GM19438 (cell line): ENCODE results near the gene TLR5.

Experiments used
- ATAC-seq: cut with Tn5 transposase; IDR thresholded peaks from one replicate; pipeline ENCODE4 v1.9.1; 2021; ENCODE audit warnings: low read depth; ENCODE audit not compliant: unreplicated experiment

Gene TLR5

DNA sequence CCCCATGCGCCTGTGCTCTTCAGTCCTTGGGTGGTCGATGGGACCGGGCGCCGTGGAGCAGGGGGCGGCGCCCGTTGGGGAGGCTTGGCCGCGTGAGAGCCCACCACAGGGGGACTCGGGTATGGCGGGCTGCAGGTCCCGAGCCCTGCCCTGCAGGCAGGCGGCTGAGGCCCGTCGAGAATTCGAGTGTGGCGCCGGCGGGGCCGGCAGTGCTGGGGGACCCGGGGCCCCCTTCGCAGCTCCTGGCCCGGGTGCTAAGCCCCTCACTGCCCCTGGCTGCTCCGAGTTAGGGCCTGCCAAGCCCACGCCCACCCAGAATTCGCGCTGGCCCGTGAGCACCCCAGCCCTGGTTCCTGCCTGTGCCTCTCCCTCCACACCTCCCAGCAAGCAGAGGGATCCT, 26.1 kb downstream of the TLR5 start:
- ATAC-seq, result no peak

DNA sequence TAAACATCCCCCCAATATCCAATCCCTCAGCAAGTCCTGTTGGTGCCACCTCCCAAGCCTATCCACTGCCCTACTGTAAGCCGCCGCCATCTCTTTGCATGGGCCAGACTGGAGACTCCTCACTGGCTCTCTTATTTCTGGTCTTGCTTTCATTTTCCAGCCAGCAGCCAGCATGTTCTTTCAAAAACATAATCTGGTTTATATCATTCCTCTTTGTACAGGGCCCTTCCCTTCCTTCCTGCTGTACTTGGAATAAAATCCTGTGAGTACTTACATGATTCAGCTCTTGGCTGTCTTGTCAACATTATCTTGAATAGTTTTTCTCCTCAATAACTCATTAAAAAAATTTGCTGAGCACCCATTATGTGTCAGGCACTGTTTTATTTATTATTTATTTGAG, 28.2 kb downstream of the TLR5 start:
- no peak for ATAC-seq

DNA sequence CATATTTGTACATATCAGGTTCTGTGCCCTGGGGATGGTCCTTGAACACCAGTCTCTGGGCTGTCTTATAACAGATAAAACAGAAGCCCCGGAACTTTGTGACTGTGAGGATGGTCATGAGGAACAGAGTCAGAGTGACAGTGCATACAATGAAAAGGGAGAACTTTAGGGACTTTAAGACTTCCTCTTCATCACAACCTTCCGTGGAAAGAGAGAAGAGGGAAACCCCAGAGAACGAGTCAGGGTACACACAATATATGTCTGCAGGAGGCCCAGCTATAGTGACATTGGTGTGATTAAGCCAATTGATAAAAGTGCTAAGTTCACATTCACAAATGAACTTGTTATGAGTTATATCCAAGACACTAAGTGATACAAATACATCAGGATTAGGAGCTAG, 32.1 kb downstream of the TLR5 start:
- ATAC-seq, result no peak

DNA sequence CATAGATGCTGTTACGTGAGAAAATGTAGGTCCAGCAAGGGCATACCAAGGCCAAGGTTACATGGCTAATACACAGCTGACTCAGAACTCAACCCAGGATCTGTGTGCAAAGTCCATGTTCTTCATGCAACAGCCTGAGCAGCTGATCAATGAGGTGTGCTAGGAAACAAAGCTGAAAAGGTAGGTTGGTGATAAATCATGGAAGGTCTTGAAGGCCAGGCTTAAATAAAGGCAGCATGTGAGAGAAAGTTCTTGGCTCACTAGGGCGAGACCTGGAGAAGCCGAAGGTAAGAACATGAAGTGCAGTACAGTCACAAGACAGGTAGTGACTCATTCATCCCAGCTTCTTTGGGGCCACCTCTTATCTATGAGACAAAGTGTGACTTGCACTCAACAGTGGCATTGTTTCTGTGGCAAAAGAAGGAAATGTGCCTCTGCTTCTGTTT, 33.4 kb downstream of the TLR5 start:
- no peak for ATAC-seq

- ATAC-seq, result no peak
These were observed 36.2 kb downstream of the TLR5 start for GRCh38 chr1:223106856-223107255.

- no peak for ATAC-seq
These were observed 37.5 kb downstream of the TLR5 start for GRCh38 chr1:223105568-223105967.

DNA sequence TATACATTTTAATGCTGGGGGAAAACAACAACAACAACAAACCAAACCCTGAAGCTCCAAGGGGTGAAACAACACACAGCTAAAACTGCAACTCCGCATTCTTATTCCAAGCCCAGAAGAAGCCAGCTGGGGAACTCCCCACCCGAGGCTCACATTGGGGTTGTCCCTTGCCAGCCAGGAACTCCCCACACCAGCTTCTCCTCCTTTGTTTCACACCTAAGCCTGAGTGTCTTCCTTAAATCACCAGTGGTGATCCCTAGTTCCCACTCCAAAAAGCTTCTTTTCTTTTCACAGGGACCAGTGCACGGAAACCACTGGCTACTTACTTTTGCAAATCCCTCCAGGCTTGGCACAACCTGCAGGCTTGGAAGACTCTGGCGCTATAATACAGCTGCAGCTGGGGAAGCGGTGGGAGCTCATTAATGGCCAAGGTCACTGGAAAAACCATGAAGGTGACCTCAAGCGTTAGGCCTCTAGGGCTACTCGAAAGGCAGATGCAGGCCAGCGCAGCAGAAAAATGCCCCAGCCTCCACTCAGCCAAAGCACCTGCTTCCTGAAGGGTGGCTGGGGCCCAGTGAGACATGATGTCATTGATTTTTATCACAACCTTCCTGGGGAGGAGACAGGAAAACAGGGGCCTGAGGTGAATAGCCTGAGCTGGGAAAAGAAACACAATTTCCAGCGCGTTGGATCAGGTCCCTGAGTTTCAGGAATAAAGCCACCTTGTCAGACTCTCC, 40.1 kb downstream of the TLR5 start:
- ATAC-seq, result no peak

DNA sequence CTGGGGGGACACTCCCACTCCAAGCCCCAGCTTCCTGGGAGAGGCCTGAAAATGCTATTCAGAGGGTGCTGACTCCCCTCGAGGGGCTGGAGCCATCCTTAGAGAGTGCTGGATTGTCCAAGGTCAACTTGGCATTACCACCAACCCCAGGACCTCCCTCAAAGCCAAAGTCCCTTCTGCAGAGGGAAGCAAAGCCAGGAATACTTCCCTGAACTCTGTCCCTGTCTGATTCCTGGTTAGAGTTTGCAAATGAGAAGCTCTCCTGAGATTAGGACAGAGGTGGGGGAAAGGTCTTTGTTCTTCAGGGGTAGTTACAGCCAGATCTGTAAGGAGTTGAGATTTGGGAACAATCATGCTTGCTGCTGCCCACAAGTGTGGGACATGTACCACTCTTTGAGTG, 45.3 kb downstream of the TLR5 start:
- ATAC-seq, result no peak

- ATAC-seq, result no peak
These were observed 47.2 kb downstream of the TLR5 start for GRCh38 chr1:223095870-223096269.

GRCh38 chr1:223091896-223092295, 51.2 kb downstream of the TLR5 start:
- no peak for ATAC-seq

GRCh38 chr1:223089250-223089649, 53.8 kb downstream of the TLR5 start:
- ATAC-seq, result no peak

DNA sequence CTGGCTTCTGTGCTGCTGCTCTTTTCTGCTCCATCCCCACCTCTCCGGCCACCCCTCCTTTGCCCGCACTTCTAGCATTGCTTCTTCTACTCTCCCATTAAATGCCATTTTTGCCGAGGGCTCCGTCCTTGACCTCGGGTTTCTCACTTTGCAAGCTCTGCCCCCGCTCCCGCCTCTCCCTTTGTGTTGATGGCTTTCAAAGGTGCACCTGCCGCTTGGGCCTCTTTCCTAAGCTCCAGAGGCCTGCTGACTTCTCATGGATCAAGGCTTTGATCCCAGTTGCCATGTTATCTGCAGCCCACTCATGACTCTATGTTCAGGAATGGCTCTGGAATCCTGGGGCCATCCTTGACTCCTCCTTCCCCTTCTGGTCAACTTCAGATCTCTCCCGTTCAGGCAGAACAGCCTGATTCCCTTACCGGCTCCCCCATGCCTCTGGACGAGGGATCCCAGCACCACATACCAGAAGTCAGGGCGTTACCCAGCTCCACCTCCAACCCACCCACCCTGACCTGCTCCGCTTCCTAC, 54.3 kb downstream of the TLR5 start:
- no peak for ATAC-seq

DNA sequence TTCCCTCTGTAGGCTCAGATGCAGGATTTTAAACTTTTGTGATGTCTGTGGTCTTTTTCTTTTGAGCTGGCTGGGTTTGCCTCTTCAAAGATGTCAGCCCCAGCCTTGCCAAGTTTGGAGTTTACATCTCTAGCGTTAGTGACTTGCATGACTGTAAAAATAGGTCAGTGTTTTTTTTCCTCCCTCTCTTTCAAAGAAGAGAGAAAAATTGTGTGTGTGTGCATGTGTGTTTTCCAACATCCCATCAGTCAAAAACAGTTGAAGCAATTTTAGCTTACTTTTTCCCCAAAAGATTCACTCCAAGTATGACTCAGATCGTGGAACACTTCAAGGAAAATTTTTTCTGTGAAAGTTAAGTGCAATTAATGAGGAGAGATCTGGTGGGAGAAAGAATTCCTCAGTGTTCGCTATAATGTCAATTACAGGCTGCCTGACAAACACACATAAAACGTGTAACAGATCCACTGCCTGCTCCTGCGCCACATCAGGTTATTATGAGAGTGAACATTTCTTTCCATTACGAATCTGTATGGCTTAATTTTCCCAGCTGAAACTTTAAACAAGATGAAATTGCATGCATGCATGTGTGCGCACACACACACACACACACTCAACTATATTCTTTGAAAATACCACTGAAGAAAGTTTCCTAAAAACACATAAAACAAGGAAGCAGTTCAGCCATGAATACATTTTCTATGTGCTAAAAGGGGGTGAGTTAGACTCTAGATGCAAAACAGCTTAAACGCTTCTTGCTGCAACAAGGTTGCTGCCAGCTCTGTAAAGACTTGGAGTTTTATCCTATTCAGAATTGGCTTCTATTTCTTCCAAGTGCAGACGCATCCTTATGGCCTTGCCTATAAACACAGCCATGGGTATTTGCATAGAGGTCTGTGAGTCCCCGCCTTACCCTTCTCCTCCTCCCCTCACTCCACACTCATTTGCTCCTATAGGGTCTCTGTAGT, 55.5 kb downstream of the TLR5 start:
- ATAC-seq, result no peak

- ATAC-seq, result no peak
These were observed 58.6 kb downstream of the TLR5 start for GRCh38 chr1:223084464-223084866.

GRCh38 chr1:223083831-223084230, 59.2 kb downstream of the TLR5 start:
- ATAC-seq, result no peak

- no peak for ATAC-seq
These were observed 60.1 kb downstream of the TLR5 start for GRCh38 chr1:223082914-223083313.

DNA sequence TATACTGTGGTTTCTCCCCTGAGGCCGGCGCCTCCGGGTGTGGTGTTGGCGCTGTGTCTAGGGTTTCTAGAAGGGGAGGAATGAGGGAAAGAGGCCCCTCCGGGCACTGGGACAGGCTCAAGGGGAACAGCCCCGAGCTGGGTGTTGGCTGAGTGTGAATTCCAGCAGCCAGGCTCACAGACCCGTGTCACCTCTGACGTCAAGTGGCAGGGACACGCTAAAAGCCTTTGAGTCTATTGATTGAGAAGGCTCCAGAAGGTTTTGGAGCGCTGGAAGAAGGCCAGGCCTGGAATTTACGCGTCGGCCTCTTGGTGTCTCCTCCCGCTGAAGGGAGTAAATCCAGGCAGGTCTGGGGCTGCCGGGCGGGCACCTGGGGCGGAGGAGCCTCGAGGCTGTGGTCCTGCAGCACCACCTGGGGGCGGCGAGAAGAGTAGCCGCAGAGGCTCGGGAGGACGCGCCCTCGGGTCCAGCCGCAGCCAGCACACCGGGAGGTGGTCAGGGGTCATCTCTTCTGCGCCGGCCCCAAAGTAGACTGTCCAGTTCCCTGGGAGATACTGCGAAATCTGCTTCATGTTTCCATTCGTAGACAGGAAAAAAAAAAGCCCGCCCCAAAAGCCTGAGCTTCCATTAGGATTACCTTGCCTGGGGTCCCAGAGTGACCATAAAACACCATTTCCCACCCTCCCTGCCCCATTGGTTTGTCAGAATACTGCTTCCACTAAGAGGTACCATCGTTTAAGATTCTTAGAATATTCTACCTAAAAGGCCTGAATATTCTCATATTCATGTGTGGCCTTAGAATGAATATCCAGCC, 61.7 kb downstream of the TLR5 start:
- peak; percentile 98 for ATAC-seq

DNA sequence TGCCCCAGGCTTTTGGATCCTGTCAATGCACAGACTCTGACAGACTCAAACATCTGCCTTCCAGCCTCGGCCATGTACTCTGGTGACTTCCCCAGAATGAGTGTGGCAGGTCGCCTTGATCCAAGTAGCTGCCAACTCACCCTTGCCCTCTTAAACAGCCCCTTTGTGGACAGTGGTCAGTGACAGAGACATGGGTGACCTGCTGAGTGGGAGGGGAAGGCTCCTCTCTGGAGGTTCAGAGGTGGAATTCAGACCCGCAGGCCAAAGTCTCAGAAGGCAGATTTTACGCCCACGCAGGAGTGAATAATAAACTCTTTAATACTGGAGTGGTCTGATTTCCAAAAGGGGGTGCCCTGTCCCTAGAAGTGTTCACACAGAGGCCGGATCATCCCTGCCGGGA, 63.5 kb downstream of the TLR5 start:
- no peak for ATAC-seq

- no peak for ATAC-seq
These were observed 65.7 kb downstream of the TLR5 start for GRCh38 chr1:223077247-223077833.

DNA sequence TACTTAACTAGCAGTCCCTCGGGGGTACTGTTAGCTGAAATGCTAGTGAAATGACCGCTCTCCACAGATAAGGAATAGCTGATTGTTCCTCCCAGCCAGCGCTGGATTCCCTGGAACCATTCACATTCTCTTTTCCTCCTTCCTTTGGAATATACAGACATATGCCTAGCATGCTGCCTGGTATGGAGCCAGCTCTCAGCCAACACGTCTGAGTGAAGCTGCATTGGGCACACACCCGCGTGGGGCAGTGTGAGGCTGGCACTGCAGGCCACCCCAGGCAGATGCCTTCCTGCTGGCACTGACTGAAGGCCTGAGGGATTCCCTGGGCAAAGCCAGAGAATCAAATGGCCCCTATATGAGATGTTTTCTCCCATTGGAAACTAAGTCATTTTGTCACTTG, 66.7 kb downstream of the TLR5 start:
- no peak for ATAC-seq
